GM12872 (cell line): ENCODE measurements around the gene CTDNEP1.

ENCODE experiments used
- CTCF ChIP-seq: IDR thresholded peaks from 3 replicates; pipeline ENCODE4 v1.5.1; 2011; ENCODE audit warnings: low read depth, mild to moderate bottlenecking, low read length, moderate library complexity; ENCODE audit not compliant: insufficient read depth

Gene CTDNEP1

GRCh38 chr17:7204828-7205461 is 46.6 kb downstream of the CTDNEP1 start:
- TF ChIP-seq CTCF, result no peak

- no peak for TF ChIP-seq CTCF
These were observed 47.2 kb downstream of the CTDNEP1 start for GRCh38 chr17:7204336-7204735.

- TF ChIP-seq CTCF, result no peak
These were observed 48.1 kb downstream of the CTDNEP1 start for GRCh38 chr17:7203391-7203790.

- no peak for TF ChIP-seq CTCF
These were observed 54.7 kb downstream of the CTDNEP1 start for GRCh38 chr17:7196651-7197401.

GRCh38 chr17:7195971-7196370 is 55.6 kb downstream of the CTDNEP1 start:
- no peak for TF ChIP-seq CTCF
